Hematopoietic multipotent progenitor cell (in vitro differentiated cells): ENCODE measurements around the gene IDH3B. TPM values are rescaled to one million over a fixed set of nuclear protein-coding genes. Genes with fewer than 3 reads are reported as not detected.

ENCODE experiments used
- DNase-seq, 3 donors: peaks; one replicate each; pipeline ENCODE4 v3.0.0-alpha.2; 2011 to 2015; ENCODE audit warnings: low read depth in 2 of 3, low spot score in 2 of 3
- total RNA-seq: library from RNA; depleted of rRNA; stranded (reverse); fragments of >200 nt; gene quantifications from one replicate; pipeline ENCODE4 v1.2.3, GENCODE V29; 2012

Gene IDH3B
- total RNA-seq, 1 donor, result 130 TPM

- no peak for DNase-seq
These were observed 5.3 kb downstream of the IDH3B start for GRCh38 chr20:2658414-2659354.

GRCh38 chr20:2657674-2658073, 6.3 kb downstream of the IDH3B start:
- DNase-seq, result no peak

DNA sequence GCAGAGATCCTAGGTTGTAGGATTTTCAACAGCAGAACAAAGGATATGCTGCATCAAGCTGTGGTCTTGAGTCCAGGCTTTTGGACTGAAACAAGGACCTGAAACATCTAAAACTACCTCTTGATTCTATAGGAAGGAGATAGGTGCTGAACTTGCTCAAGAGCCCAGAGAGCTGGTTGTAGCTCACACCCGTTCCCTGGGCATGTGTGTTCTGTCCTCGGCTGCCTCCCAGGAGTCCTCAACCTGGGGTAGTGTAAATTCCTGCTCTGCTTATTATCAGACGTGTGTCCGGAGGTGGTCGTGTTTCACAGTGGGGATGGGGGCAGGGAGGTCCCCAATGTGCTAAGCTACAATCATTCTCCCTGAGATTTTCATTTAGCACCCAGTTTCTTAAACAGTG, 6.8 kb downstream of the IDH3B start:
- no peak for DNase-seq

GRCh38 chr20:2656471-2657117, 7.4 kb downstream of the IDH3B start:
- no peak for DNase-seq

DNA sequence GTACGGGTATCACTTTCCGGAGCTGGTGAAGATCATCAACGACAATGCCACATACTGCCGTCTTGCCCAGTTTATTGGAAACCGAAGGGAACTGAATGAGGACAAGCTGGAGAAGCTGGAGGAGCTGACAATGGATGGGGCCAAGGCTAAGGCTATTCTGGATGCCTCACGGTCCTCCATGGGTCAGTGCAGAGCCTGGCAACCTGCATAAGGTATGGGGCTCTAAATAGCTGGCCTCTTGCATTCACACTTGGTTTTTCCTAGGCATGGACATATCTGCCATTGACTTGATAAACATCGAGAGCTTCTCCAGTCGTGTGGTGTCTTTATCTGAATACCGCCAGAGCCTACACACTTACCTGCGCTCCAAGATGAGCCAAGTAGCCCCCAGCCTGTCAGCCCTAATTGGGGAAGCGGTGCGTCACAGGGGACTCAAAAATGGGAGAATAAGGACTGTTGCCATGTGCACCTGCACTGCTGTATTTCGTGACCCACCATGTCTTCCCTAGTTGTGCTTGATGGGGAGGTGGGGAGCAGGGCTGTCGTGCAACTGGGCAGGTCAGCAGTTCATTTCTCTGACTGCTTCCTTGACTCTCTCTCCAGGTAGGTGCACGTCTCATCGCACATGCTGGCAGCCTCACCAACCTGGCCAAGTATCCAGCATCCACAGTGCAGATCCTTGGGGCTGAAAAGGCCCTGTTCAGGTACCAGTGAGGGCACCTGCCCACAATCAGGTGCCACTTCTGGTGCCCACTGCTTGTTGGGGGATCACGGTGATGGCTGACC, 8.5 kb downstream of the IDH3B start:
- DNase-seq, result no peak

DNA sequence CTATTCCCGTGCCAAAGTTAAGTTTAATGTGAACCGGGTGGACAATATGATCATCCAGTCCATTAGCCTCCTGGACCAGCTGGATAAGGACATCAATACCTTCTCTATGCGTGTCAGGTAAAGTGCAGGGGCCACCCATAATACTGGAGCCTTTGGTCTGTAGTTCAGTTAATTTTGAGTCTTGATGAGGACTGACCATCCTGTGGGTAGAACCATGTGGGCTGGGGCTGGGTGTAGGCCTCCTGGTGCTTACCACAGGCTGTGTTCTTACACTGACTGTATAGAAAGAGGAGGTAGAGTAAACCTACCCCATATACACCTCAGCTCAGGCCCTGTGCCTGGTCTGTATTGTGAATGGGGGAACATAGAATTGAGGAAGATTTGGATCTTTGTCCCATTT, 9.2 kb downstream of the IDH3B start:
- DNase-seq, result no peak

- DNase-seq, result no peak
These were observed 9.6 kb downstream of the IDH3B start for GRCh38 chr20:2654384-2654822.

DNA sequence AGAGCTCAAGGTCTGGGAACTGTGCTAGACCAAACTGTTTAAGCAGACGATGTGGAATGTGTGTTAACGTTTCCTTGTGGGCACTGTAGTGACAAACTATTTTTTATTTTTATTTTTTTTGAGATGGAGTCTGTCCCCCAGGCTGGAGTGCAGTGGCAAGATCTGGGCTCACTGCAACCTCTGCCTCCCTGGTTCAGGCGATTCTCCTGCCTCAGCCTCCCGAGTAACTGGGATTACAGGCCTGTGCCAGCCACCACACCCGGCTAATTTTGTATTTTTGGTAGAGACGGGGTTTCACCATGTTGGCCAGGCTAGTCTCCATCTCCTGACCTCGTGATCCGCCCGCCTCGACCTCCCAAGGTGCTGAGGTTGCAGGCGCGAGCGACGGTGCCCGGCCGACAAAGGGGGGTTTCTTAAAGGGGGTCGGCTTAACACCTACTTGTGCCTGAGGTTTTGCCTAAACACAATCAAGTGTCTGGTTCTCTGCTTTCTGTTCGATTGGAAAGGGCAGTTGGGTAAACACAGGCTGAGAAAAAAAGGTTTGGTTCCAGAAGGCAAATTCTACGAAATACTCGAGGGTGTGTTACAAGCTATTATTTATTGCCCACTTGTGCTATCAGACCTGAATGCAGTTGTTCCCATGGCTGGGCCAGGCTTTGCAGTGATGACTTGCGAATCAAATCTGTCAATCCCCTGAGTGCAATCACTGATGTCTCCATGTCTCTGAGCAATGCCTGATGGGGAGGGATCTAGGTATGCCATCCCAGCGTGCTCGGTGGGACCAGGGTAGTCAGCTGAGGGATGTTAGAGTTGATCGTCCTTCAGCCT, 10.2 kb downstream of the IDH3B start:
- DNase-seq, result no peak

DNA sequence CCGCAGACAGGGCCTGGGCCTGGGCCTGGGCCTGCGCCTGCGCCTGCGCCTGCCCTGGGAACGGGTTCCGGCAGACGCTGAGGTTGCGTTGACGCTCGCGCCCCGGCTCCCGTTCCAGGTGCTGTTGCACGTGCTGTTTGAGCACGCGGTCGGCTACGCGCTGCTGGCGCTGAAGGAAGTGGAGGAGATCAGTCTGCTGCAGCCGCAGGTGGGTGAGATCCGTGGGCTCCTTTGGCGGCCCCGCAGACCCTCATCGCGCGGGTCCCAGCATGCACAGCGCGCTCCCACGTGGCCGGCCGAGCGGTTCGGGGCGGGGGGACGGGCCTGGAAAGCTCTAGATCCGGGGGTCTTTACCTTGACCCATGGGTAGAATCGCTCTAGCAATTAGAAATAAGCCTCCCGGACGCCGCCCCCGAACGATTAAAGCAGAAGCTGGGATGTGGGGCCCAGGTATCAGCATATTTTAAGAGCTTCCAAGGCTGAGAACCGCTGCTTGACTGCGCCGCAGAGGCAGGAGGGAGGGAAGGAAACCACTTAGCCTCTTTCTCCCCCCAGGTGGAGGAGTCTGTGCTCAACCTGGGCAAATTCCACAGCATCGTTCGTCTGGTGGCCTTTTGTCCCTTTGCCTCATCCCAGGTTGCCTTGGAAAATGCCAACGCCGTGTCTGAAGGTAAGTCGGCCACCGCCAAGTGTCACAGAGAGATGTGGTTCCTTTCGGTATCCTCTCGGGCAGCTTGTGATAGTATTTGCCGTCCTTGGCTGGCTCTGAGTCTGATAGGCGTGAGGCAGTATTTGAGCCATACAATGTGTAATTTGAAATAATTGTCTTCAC, 11.1 kb downstream of the IDH3B start:
- DNase-seq, result no peak

DNA sequence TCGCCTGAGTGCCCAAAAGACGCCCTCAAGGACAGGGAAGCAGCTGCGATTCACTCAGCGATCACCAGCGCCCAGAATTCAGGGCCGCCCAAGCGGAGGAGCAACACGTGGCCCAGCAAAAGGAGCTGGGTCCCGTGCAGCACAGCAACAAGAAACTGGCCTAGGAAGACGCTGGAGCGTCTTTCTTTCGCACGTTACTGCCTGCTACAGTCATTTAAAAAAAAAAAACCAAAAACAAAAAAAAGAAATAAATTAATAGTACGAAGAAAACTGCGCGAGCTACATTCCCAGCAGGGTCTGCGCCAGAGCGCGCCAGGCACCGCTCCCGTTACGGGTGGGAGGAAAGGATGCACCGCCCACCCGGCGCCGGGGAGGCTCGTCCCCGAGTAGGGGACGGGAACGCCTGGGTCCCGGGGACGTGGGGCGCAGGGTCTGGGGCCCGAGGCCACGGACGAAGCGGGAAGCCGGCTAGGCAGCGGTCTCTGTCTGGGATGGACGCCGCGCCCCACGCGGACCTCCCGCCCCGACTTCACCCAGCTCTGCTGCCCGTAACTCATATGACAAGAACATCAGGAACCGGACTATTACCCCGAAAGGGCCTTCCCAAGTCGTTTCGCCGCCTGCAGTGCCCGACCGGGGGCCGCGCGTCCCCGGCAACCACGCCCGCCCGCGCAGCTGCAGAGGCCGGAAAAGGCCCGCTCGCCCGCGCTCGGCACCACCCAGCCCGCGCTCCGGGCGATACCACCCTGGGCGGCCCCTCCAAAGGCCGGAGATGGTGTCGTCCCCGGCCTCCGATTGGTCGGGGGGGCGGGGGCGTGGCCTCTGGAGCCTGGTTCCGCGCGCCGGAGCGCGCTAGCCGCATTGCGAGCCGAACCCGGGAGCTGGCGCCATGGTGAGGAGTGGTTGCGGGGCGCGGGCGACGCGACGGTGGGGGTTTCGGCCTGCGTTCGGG, 12.0 kb downstream of the IDH3B start, which contains the start of gene NOP56:
TSS of gene NOP56 (plus strand) at position 861 of the 952 bp plus-strand sequence. CDS start at position 890, 29 bp downstream.
- DNase-seq, result peak; percentile 92 to 94 (median 94)

DNA sequence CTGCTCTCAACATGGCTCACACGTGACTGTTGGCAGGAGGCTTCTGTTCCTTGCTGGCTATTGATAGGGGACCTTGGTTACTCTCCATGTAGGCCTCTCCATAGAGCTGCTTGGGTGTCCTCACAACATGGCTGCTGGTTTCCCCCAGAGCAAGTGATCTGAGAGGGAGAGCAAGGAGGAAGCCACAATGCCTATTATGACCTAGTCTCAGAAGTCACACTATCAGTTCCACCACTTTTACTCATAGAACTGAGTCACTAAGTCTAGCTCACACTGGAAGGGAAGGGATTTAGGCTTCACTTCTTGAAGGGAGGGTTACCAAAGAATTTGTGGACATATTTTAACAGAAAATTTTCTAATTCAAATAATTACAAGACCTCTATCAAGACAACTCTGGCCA, 20.3 kb downstream of the IDH3B start:
- DNase-seq, result no peak

GRCh38 chr20:2640899-2641298, 23.1 kb downstream of the IDH3B start:
- no peak for DNase-seq

- no peak for DNase-seq
These were observed 23.8 kb downstream of the IDH3B start for GRCh38 chr20:2640260-2640659.

GRCh38 chr20:2637246-2637645, 26.8 kb downstream of the IDH3B start:
- DNase-seq, result no peak

- no peak for DNase-seq
These were observed 30.6 kb downstream of the IDH3B start for GRCh38 chr20:2633381-2633780.

DNA sequence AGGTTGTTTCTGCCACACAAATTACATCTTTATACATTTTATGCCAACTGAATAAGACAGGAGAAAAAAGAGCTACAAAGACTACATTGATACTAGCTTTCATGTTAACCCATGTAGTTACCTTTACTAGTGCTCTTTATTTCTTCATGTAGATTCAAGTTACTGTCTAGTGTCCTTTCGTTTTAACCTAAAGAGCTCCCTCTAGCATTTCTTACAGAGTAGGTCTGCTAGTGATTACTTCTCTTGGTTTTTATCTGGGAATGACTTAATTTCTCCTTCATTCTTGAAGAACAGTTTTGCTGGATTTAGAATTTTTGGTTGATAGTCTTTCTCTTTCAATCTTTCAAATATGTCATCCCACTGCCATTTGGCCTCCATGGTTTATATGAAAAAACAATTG, 32.8 kb downstream of the IDH3B start:
- DNase-seq, result no peak

DNA sequence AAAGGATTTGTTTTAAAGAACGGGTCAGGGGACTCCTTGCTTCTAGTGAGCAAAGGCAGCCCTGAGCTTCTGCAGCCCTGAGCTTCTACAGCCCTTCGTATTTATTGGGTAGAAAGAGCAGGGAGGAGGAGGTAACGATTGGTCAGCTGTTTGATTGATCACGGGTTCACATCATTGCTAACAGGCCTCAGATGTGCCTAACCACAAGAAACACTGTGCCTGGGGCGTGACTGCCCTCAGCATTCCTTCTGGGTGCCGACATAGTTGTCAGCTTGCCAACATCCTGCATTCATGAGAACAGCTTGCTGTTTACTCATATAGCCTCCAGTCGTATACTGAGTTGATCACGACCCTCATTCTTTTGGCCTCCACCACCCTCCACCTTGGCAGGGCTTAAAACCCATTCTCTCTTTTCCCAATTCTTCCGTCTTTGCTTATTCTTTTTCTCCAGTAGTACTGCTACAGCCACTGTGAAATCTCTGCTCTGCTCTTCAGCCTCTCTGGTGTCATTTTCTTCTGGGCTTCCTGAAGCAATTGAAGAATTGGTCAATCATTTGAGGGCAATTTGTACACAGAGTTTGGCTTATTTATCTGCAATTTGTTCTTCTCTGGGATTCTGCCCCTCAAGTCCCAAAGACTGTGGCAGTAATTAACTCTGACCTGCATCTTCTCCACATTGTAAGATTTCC, 37.0 kb downstream of the IDH3B start:
- DNase-seq, result no peak

DNA sequence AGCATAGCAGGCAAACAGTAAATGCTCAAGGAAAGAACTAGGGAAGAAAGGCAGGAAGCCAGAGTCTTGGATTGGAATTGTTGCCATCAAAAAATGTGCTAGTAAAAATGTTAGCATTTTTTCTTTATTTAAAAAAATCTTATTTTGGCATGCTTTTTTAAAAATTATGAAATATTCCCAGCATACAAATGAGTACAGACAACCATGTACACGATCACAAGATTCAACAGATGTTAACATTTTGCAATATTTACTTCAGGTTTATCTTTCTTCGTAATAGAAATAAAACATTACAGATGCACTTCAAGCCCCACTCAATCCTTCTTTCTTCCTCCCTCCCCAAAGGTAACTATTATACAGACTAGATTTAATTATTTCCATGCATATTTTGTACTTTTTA, 39.0 kb downstream of the IDH3B start:
- no peak for DNase-seq
